Mucosa of rectum (tissue), 2 donors: Measurements from ENCODE around the gene PTPA.

Experiments
- H3K27ac ChIP-seq, 2 donors: one replicate each; pipeline ENCODE4 v1.7.0; 2013; ENCODE audit warnings: inconsistent platforms in 2 of 2, low read depth in 2 of 2, low read length in 2 of 2
- H3K27me3 ChIP-seq, 2 donors: one replicate each; pipeline ENCODE4 v1.7.0; 2013; ENCODE audit warnings: low read length in 2 of 2; ENCODE audit not compliant: control insufficient read depth in 2 of 2, insufficient read depth in 2 of 2
- H3K36me3 ChIP-seq, 2 donors: one replicate each; pipeline ENCODE4 v1.7.0; 2013; ENCODE audit warnings: low read length in 2 of 2; ENCODE audit not compliant: control insufficient read depth in 2 of 2, insufficient read depth in 2 of 2
- H3K4me1 ChIP-seq, 2 donors: one replicate each; pipeline ENCODE4 v1.7.0; 2013; ENCODE audit warnings: low read length in 2 of 2, mild to moderate bottlenecking in 1 of 2; ENCODE audit not compliant: control insufficient read depth in 2 of 2, insufficient read depth in 2 of 2
- H3K4me3 ChIP-seq, 2 donors: one replicate each; pipeline ENCODE4 v1.7.0; 2013; ENCODE audit warnings: low read length in 2 of 2
- H3K9ac ChIP-seq, 2 donors: one replicate each; pipeline ENCODE4 v1.7.0; 2013; ENCODE audit warnings: low read length in 2 of 2, low read depth in 1 of 2, mild to moderate bottlenecking in 1 of 2
- H3K9me3 ChIP-seq, 2 donors: one replicate each; pipeline ENCODE4 v1.7.0; 2013; ENCODE audit warnings: low read length in 2 of 2; ENCODE audit not compliant: control insufficient read depth in 2 of 2
- donor health status: healthy.
- donor health status: Normal muscosa, but diverticular disease.

Gene PTPA

DNA sequence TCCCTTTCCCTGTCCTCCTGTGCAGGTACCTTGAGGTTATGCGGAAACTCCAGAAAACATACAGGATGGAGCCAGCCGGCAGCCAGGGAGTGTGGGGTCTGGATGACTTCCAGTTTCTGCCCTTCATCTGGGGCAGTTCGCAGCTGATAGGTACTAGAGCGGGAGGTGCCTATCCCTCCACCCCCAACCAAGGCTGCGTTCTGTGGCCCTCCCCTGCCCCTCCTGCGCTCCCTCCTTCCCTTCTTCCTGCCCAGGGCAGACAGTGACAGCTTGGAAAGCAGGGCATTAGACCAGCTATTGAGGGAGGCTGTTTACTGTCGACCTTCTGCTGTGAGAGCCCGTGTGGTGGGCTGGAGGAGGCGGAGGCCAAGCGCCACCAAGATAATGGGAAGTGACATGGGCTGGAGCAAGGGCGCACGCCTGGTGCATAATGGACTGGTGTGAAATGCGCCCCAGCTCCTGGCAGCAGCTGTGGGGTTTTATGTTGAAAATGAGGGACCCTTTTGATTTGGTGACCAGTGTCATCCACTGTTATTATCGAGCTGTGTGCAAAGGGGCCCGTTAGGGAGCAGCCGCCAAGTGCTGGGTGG is 25.3 kb downstream of the PTPA start:
- Histone ChIP-seq H3K4me3 (no peak overlapping the region), H3K4me1 (peaks cover 22 to 27% of the 10 kb centered on the region in 2 donors), H3K36me3 (peaks cover 20 to 40% of the 10 kb centered on the region in 2 donors), H3K27me3 (no peaks in the 10 kb centered on the region), H3K27ac (no peak overlapping the region), H3K9me3 (no peaks in the 10 kb centered on the region), H3K9ac (no peak overlapping the region)

DNA sequence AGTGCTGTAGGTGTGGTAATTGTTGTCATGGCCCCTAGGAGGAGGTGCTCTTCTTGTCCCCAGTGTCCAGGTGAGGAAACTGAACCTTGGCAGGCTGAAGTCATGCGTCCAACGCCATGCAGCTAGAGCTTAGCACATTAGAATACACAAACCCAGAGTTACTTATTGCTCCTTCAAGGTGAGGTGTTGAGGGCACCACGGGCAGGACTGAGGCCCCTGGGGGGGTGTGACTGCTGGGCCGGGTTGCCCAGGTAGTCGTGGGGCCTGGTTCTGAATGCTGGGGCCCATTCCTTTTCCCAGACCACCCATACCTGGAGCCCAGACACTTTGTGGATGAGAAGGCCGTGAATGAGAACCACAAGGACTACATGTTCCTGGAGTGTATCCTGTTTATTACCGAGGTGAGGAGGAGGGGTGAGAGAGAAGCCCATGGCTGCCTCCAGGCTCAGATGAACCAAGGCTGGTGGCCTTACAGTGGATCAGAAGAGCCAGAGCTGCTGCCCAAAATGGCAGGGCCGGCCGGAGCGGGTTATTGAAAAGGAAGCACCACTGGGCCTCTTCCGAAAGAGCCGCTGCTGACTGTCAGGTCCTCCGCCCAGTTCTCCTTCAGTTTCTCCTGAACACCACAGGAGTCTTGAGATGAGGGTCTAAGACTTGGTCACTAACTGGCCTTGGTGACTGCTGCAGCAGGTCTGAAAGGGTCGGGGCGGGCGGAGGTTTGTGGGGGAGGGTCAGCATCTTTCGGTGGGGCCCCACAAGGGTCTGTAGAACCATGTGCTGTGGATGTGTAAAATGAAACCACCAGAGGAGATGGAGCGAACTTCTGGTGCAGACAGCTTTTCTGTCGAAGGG is 26.3 kb downstream of the PTPA start:
- Histone ChIP-seq H3K9me3 (no peaks in the 10 kb centered on the region), H3K36me3 (peaks cover 20 to 39% of the 10 kb centered on the region in 2 donors), H3K27ac (peak overlapping the region; percentile 99), H3K27me3 (no peaks in the 10 kb centered on the region), H3K4me1 (peaks cover 31 to 36% of the 10 kb centered on the region in 2 donors), H3K9ac (peak overlapping the region in 1 of 2 donors; percentile 0), H3K4me3 (no peak overlapping the region)

DNA sequence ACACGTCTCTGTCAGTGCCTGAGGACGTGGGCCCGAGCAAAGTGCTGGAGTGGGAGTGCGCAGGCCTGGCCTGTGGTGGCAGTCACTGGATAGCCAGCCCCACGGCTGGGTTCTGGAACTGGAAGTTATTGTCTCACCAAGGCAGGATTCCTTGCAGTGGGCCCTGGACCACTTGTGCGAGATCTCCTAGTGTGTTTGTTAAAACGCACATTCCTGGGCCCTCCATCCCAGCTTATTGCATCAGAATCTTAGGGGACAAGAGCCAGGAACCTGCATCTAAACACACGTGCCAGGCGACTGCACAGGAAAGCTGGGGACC is 26.9 kb downstream of the PTPA start:
- Histone ChIP-seq H3K4me1 (peaks cover 37 to 41% of the 10 kb centered on the region in 2 donors), H3K36me3 (peaks cover 17 to 39% of the 10 kb centered on the region in 2 donors), H3K9ac (peak overlapping the region in 1 of 2 donors; percentile 15), H3K9me3 (no peaks in the 10 kb centered on the region), H3K27me3 (no peaks in the 10 kb centered on the region), H3K27ac (peak overlapping the region; percentile 99), H3K4me3 (no peak overlapping the region)

DNA sequence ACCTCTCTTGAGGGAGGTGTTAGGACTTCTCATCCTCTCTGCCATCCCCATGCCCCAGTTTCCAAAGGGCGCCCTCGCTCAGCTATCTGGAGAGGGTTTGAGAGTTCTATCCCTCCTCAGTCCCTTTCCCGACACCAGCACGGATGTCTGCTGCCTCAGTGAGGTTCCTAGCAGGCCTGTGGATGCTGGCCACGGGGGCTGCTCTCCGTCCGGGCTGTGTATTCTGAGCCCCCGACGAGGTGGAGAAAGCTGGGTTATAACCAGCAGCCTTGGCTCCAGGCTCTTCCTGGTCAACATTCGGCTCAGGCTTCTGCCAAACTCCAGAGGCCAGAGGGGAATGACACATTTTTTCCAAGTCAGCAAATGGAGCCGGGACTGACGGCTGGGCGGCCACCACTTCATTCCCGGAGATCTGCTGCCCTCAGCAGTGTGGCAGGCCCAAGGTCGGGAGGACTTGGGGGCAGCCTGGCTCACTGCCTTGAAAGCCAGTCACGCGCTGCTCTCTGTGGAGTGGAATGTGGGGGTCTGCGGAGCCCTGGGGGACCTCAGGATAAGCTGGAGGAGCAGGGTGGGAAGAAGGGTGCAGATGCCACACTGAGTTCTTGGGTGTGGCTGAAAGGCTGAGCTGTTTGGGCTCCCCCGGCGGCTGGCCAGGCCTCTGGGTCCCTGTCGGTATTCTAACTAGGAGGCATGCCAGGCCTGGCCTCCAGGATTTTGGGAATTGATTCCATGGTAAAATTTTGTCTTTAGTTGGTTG is 27.4 kb downstream of the PTPA start:
- peak overlapping the region in 1 of 2 donors; percentile 86 for H3K9ac ChIP-seq
- H3K4me1 ChIP-seq, result peaks cover 40 to 46% of the 10 kb centered on the region in 2 donors
- H3K9me3 ChIP-seq, result no peaks in the 10 kb centered on the region
- no peaks in the 10 kb centered on the region for H3K27me3 ChIP-seq
- H3K27ac ChIP-seq, result peak overlapping the region; percentile 99
- H3K36me3 ChIP-seq, result peaks cover 17 to 34% of the 10 kb centered on the region in 2 donors
- peak overlapping the region in 1 of 2 donors; percentile 10 for H3K4me3 ChIP-seq

DNA sequence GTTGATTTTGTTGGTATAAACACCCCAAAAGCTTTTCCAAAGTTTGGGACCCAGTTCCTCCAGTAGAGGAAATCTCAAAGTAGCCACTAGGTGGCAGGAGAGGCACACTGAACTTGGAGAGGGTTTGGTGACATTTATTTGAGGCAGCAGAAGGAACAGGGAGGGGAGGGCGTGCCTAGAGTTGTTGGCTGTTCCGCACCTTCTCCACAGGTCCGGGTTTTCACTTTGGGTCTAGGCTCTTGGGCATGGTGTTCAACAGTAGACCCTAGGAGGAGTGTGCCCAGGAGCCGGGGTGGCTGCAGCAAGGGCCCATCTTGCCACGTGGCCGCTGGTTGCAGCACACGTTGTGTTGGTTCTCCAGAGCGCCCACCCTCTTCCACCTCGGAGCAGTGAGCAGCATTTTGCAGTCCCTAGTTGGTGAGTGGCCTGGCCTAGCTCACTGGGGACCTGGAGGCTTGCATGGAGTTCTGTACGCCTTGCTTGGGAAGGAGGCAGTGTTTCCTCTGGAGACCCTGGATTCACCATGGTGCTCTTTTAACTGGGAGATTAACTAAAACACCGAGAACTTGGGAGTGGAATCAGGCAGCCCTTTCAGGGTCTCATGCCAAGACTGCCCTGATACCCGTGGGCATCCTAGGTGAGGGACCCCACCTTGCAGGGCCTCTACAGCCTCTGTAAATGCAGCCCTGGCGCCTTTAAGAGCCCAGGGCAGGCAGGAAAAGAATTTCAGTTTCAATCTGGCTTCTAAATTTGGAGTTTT is 28.2 kb downstream of the PTPA start:
- H3K27me3 ChIP-seq, result no peaks in the 10 kb centered on the region
- peaks cover 17 to 38% of the 10 kb centered on the region in 2 donors for H3K36me3 ChIP-seq
- H3K4me3 ChIP-seq, result peak overlapping the region; percentile 62 to 66
- no peaks in the 10 kb centered on the region for H3K9me3 ChIP-seq
- H3K27ac ChIP-seq, result peak overlapping the region; percentile 99
- H3K9ac ChIP-seq, result peak overlapping the region; percentile 86 to 98
- peaks cover 40 to 50% of the 10 kb centered on the region in 2 donors for H3K4me1 ChIP-seq

DNA sequence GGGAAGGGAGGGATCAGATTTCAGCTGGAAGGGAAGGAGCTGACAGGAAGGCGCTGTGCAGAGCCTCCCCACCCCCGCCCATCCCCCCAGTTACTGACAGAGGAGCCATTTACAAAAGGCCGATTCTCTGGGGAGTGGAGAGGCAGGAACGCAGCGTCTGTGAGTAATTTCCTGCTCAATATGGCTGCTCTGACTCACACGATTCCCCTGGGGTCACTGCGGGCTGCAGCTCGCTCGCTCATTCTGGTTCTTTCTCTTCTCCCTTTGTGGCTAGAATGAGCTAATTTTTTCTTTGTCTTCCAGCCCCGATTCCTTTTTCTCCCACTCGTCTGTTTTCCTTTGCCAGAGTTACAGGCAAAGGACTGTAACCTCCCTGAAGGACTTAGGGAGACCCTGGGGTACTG is 28.8 kb downstream of the PTPA start:
- H3K36me3 ChIP-seq, result peaks cover 17 to 33% of the 10 kb centered on the region in 2 donors
- no peaks in the 10 kb centered on the region for H3K9me3 ChIP-seq
- H3K27me3 ChIP-seq, result no peaks in the 10 kb centered on the region
- H3K27ac ChIP-seq, result peak overlapping the region; percentile 99
- peak overlapping the region; percentile 62 to 66 for H3K4me3 ChIP-seq
- peak overlapping the region; percentile 86 to 98 for H3K9ac ChIP-seq
- peaks cover 40 to 50% of the 10 kb centered on the region in 2 donors for H3K4me1 ChIP-seq

DNA sequence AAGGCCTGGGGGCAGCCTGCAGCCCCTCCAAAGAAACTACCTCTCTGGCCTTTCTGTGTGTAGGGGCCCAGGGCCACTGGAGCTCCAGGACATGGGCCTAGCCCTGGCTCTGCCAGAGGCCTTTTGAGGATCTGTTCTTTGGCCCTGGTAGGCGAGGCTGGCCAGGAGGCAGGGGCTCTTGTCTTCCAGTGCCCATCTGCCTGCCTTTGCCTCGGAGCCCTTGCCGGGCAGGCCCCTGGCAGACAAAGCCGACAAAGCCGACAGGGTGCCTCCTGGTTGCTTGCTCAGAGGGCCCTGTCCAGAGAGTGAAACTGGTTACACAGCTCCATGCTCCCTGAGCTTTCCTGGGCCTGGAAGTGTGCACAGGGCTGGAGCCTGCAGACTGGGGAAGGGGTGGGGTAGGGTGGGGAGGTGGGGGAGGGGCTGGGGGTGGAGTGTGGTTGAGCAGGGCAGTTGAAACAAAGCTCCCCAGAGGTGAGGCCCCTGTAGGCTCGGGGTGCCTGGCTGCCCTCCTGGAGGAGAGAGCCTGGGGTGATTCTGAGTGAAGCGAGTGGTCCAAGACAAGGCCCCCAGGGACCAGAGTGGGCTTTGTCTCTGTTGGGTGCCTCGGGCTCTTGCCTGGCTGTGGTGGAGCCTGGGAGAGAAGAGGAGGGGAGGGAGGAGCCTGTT is 29.3 kb downstream of the PTPA start:
- H3K4me3 ChIP-seq, result peak overlapping the region; percentile 62 to 66
- H3K36me3 ChIP-seq, result peaks cover 15 to 29% of the 10 kb centered on the region in 2 donors
- no peaks in the 10 kb centered on the region for H3K9me3 ChIP-seq
- H3K27ac ChIP-seq, result peak overlapping the region; percentile 99
- peaks cover 43 to 54% of the 10 kb centered on the region in 2 donors for H3K4me1 ChIP-seq
- no peaks in the 10 kb centered on the region for H3K27me3 ChIP-seq
- H3K9ac ChIP-seq, result peak overlapping the region; percentile 86 to 98

DNA sequence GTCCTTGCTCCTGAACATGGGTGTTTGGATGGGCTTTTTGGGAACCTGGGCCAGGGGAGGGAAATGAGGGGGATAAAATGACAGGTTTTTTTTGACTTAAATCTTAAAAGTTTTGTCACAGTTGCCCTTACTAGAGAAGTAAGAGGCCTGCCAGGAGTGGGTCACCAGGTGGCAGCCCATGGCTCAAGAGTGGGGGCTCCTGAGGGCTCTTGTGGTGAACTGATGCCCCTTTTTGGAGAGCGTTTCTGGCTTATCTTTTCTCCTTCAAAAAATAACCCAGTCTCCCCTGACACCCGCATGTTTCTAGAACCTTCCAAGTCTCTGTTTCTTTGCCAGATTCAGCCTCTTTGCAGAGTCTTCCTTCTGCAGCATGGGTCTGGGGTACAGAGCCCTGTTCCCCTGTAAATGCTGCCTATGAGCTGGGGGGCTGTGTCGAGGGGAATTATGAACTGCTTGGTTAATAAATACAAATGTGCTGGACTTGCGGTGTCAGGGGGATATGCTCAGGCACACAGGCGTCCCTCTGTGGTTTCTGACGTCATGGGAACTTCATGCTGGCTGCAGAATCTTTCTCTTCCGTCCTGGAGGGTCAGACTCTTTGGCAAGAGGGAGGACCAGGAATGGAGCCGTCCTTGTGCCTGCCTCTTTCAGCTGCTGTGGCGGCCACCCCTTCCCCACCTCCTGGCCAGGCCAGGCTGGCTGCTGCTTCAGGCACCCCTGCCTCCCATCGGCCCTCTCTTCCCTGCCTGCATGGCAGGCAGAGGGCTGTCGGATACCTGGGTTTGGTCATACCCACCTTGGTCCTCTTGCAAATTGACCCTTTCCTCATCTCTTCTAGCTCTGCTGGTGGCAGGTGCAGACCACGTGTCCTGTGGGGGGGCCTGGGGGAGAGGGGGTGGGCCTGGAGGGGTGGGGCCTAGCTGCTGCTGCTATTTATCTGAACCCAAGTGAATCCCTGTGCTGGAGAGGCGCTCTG is 30.1 kb downstream of the PTPA start:
- Histone ChIP-seq H3K9ac (peak overlapping the region; percentile 74 to 86), H3K4me1 (peaks cover 46 to 62% of the 10 kb centered on the region in 2 donors), H3K9me3 (no peaks in the 10 kb centered on the region), H3K4me3 (peak overlapping the region in 1 of 2 donors; percentile 49), H3K27ac (peak overlapping the region; percentile 99), H3K36me3 (peaks cover 13 to 25% of the 10 kb centered on the region in 2 donors), H3K27me3 (no peaks in the 10 kb centered on the region)
